A673 (cell line): ENCODE results near the gene CAMK2G. TPM values are rescaled to one million over a fixed set of nuclear protein-coding genes. Genes with fewer than 3 reads are reported as not detected.
A peak's percentile ranks its signal among the peaks of the same experiment; 100 is the strongest.

Experiments
- BruUV-seq: library from RNA; stranded (reverse); fragments of 400-500 nt; replicated peaks from 2 replicates; lab custom pipeline; 2021; lab: Mats Ljungman, UMichigan
- CTCF ChIA-PET: fragments of 300-600 bp; sonication (Branson Sonifier 250); formaldehyde crosslinking; loops from one replicate; lab custom pipeline; 2022; ENCODE audit warnings: antibody characterized with exemption; lab: Charles Lee
- POLR2A ChIA-PET: fragments of 300-600 bp; sonication (Branson Sonifier 250); formaldehyde crosslinking; loops from one replicate; lab custom pipeline; 2022; ENCODE audit warnings: antibody characterized with exemption; ENCODE audit not compliant: low non-redundant PET; lab: Charles Lee
- DNase-seq: peaks from one replicate; pipeline ENCODE4 v3.0.0-alpha.2; 2015; ENCODE audit warnings: low spot score
- H3K27ac ChIP-seq: fragments of 200-600 bp; sonication (generic); 2 replicates; pipeline ENCODE4 v1.5.1; 2016; ENCODE audit warnings: mixed run types, low read depth, mild to moderate bottlenecking, mixed read lengths, antibody characterized with exemption, low read length; ENCODE audit not compliant: poor library complexity, severe bottlenecking
- H3K27me3 ChIP-seq: fragments of 200-600 bp; sonication (generic); replicated peaks from 2 replicates; pipeline ENCODE4 v1.6.1; 2017; ENCODE audit warnings: mixed run types, low read depth, mild to moderate bottlenecking, mixed read lengths, antibody characterized with exemption, low read length; ENCODE audit not compliant: insufficient read depth, poor library complexity
- H3K36me3 ChIP-seq: fragments of 200-600 bp; sonication (generic); 2 replicates; pipeline ENCODE4 v1.6.1; 2016; ENCODE audit warnings: mixed run types, mild to moderate bottlenecking, mixed read lengths, antibody characterized with exemption, low read length; ENCODE audit not compliant: insufficient read depth, poor library complexity, severe bottlenecking
- H3K4me1 ChIP-seq: fragments of 200-600 bp; sonication (generic); 2 replicates; pipeline ENCODE4 v1.6.1; 2017; ENCODE audit warnings: mixed run types, mild to moderate bottlenecking, mixed read lengths, antibody characterized with exemption, low read length; ENCODE audit not compliant: insufficient read depth, poor library complexity, severe bottlenecking
- H3K4me3 ChIP-seq: fragments of 200-600 bp; sonication (generic); 2 replicates; pipeline ENCODE4 v1.5.1; 2016; ENCODE audit warnings: low read depth, mixed run types, mild to moderate bottlenecking, mixed read lengths, low read length; ENCODE audit not compliant: poor library complexity, severe bottlenecking
- H3K9me3 ChIP-seq: fragments of 200-600 bp; sonication (generic); 2 replicates; pipeline ENCODE4 v1.6.1; 2016; ENCODE audit warnings: mixed run types, low read depth, mild to moderate bottlenecking, mixed read lengths, antibody characterized with exemption, low read length; ENCODE audit not compliant: poor library complexity, severe bottlenecking
- CTCF ChIP-seq: fragments of 300-800, 200-600 bp; sonication (generic); conservative IDR thresholded peaks from 2 replicates; pipeline ENCODE4 v1.5.1; 2017; ENCODE audit warnings: low read depth, mild to moderate bottlenecking, antibody characterized with exemption, low read length, moderate library complexity, mixed read lengths
- EZH2 ChIP-seq: fragments of 200-600 bp; sonication (generic); IDR thresholded peaks from 2 replicates; pipeline ENCODE4 v1.6.1; 2017; ENCODE audit warnings: borderline replicate concordance, low read depth, mild to moderate bottlenecking, mixed read lengths, antibody characterized with exemption, low read length; ENCODE audit not compliant: poor library complexity, severe bottlenecking
- intact Hi-C: fragments of 100-400 bp; cut with micrococcal nuclease; formaldehyde crosslinking; loops from one replicate; pipeline ENCODE4 v1.10.0; 2022; ENCODE audit not compliant: unreplicated experiment
- total RNA-seq: library from RNA; stranded (reverse); gene quantifications from 2 replicates; pipeline ENCODE4 v1.2.3, GENCODE V29; 2021

CAMK2G gene
- total RNA-seq, 1 experiment from 2014 or later, result 32.7 TPM

- H3K27me3 ChIP-seq, result no peaks in the 10 kb centered on the region
- no peak overlapping the region for H3K27ac ChIP-seq
- CTCF ChIA-PET, result interaction anchor here (0.7 to 1.5 kb wide), 11 partner anchors 8 to 221 kb away, joined by 3 to 5 read pairs (median 3); a partner anchor contains a TSS
- no peaks in the 10 kb centered on the region for H3K36me3 ChIP-seq
- no peaks in the 10 kb centered on the region for H3K4me1 ChIP-seq
- TF ChIP-seq EZH2, result no peak
- TF ChIP-seq CTCF, result peak; percentile 98
- BruUV-seq, result no TSS peak
- POLR2A ChIA-PET, result no interaction called here
- intact Hi-C loops, result loop anchor here (1.0 kb wide), 1 partner anchor 30 kb away; no protein-coding TSS in a partner anchor
- H3K4me3 ChIP-seq, result no peak overlapping the region
- peak; percentile 93 for DNase-seq
- no peaks in the 10 kb centered on the region for H3K9me3 ChIP-seq
These were observed 5.2 kb upstream of the CAMK2G start for GRCh38 chr10:73879296-73880173.

GRCh38 chr10:73878365-73878764 lies 4.0 kb upstream of the CAMK2G start:
- Histone ChIP-seq H3K27me3 (no peaks in the 10 kb centered on the region), H3K4me1 (no peaks in the 10 kb centered on the region), H3K9me3 (no peaks in the 10 kb centered on the region), H3K27ac (no peak overlapping the region), H3K36me3 (no peaks in the 10 kb centered on the region), H3K4me3 (no peak overlapping the region)
- ChIA-PET CTCF (interaction anchor here (0.6 kb wide), 1 partner anchor 77 kb away, joined by 13 read pairs; no protein-coding TSS in a partner anchor), POLR2A (interaction anchor here (0.6 kb wide), 1 partner anchor 50 kb away, joined by 3 read pairs; no protein-coding TSS in a partner anchor)
- no TSS peak for BruUV-seq
- no peak for TF ChIP-seq EZH2
- no peak for TF ChIP-seq CTCF
- intact Hi-C loops, result no loop called here
- no peak for DNase-seq

DNA sequence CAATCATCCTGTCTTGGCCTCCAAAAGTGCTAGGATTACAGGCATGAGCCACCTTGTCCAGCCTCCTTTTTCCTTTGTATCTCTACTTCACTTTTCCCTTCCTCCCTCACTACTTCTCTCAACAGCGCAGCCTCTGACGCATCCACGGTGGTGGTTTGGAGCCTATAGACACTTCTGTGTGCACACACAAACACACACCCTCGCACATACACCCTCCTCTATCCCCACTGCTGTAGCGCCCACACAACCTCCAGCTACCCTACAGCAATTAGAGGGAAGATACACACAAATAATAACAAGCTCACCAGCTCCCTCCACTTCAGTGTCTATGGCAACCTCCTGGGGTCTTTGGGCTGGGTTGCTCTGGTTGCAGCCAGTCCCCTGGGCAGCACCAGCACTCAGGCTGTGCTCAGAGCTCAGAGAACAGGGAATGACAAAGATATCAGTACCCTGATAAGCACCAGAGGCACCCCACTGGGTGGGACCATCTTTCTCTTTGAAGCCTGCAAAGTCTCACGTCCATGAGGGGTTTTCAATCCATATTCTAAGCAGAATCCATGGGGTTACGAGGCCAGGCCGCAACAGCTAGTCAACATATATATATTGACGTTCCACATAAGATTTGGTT lies 3.3 kb upstream of the CAMK2G start:
- ChIA-PET POLR2A (interaction anchor here (0.6 kb wide), 1 partner anchor 49 kb away, joined by 3 read pairs; no protein-coding TSS in a partner anchor), CTCF (no interaction called here)
- intact Hi-C loops, result no loop called here
- H3K4me1 ChIP-seq, result peaks cover 5% of the 10 kb centered on the region
- H3K27me3 ChIP-seq, result no peaks in the 10 kb centered on the region
- no peak overlapping the region for H3K4me3 ChIP-seq
- H3K27ac ChIP-seq, result no peak overlapping the region
- TF ChIP-seq EZH2 (no peak), CTCF (no peak)
- no peaks in the 10 kb centered on the region for H3K9me3 ChIP-seq
- no TSS peak for BruUV-seq
- no peaks in the 10 kb centered on the region for H3K36me3 ChIP-seq
- no peak for DNase-seq
